NCI-H187 (cell line): Measurements from ENCODE around the gene BRAT1.
"Not testable (repeated sequence)": the region's sequence is repeated elsewhere in the genome, so short reads cannot be mapped to it uniquely, and the experiment has no call there.

Source experiments
- DNase-seq, 2 experiments: peaks; one replicate each; lab custom pipeline; 2025; lab: John Stamatoyannopoulos, UW

The BRAT1 gene

GRCh38 chr7:2535872-2536627 lies 19.3 kb downstream of the BRAT1 start:
- not testable (repeated sequence) for DNase-seq

GRCh38 chr7:2534214-2534613 lies 21.1 kb downstream of the BRAT1 start:
- DNase-seq, result not testable (repeated sequence)

GRCh38 chr7:2533566-2533965 lies 21.8 kb downstream of the BRAT1 start:
- not testable (repeated sequence) for DNase-seq

DNA sequence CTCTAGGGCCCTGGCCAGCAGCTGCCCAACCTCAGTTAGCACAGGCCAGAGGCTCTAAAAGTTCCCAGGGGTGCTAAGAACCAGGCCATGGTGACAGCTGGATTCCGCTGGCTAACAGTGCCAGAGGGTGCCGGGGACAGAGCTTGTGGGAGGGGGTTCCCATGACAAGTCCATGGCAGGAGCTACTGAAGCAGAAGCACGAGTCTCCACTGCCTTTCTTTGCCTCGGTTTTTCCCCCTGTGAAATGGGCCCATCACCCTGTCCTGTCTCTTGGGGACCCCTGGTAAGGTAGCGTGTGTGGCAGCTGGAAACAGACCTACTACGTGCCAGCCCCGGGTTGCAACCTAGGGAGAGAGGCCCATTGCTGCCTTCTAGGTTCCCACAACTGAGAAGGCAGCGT lies 22.5 kb downstream of the BRAT1 start:
- DNase-seq, result not testable (repeated sequence)

GRCh38 chr7:2532199-2532772 lies 23.0 kb downstream of the BRAT1 start:
- DNase-seq, result peak in 1 of 2 experiments; percentile 32

DNA sequence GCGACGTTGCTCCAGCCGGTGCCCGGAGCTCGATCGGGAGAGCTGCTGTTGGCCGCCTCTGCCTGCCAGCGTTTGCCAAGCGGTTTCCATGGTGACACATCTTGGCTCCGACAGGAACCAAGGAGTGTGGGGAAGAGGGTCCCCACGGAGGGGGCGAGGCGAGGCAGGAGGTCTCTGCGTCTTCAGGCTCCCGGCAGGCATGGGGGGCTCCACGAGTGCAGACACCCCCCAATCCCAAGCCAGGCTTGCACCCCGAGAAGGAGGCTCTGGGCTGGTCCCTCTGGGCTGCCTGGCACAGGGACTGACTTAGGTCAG lies 23.6 kb downstream of the BRAT1 start:
- DNase-seq, result peak in 1 of 2 experiments; percentile 56

- peak; percentile 46 to 51 for DNase-seq
Measured at GRCh38 chr7:2530994-2531795, 24.1 kb downstream of the BRAT1 start.

DNA sequence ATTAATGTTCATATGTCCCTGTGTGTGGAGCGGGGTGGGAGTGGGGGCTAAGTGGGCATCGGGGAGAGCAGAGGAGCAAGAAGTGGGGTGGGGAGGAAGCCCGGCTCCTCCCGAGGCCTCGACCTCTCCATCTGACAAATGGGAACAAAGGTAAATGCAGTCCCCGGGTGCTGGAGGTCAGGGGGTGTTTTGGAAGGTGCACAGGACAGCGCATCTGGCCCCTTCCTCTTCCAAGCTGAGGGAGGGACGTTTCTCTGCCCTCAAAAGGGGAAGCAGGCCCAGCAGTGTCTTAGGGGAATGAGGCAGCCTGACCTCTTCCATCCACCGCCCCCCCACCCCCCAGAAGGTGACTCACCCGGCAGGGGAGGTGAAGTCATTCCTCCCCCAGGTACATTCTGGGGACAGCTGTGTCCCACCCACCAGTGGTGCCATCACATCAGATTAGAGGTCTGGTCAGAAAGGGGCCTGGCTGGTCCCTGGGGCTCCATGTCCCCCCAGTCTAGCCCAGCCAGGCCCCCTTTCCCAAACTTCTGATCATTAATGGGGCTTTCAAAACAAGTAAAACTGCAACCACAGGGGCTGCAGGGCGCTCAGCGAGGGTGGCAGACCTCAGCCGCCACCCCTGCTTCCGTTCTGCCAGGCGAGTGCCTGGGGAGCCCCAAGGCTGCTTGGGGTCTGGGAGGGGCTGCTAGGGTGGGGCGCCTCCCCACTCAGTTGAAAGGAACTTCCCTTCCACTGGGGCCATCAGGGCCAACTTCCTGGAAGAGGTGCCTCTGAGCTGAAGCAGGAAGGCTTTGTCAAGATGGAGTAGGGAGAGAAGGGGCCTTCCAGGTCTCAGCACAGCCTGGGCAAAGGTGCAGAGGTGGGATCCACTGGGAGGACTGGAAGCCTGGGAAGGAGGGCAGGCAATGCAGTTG lies 25.0 kb downstream of the BRAT1 start:
- DNase-seq, result no peak

- DNase-seq, result no peak
Measured at GRCh38 chr7:2529161-2530070, 25.9 kb downstream of the BRAT1 start.

DNA sequence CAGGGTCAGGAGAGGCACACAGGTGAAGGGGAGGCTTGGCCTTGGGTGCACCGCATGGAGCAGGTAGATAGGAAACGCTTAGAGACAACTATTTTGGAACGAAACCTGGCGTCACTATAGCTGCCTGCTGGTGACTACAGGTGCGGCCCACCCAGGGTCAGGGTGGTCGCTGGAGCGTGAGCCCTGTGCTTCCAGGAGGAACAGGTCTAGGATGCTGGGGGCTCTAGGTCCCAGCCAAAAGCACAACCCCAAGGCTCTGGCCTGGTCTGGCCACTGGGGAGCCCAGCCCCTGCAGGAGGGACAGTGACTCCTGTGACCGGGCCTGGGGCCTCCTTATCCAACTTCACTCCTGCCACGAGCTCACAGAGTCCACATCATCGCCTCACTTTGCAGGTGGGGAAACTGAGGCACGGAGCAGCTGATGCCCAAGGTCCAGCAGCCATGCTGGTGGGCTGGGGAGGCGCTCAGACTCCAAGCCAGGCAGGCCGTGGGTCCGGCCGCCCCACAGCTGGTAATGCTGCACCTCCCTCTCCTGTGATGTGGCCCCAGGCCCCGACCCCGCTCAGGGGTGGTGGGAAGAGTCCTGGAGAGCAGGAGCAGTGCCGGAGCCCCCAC lies 26.7 kb downstream of the BRAT1 start:
- DNase-seq, result no peak

GRCh38 chr7:2527505-2528467 lies 27.5 kb downstream of the BRAT1 start:
- no peak for DNase-seq

GRCh38 chr7:2526659-2527504 lies 28.4 kb downstream of the BRAT1 start:
- no peak for DNase-seq

- DNase-seq, result peak; percentile 47 to 86
Measured at GRCh38 chr7:2525658-2526630, 29.4 kb downstream of the BRAT1 start.

- DNase-seq, result peak in 1 of 2 experiments; percentile 27
Measured at GRCh38 chr7:2524808-2525657, 30.3 kb downstream of the BRAT1 start.

GRCh38 chr7:2523941-2524807 lies 31.1 kb downstream of the BRAT1 start:
- peak; percentile 79 to 95 for DNase-seq
